Inferior parietal cortex (tissue), 1 donor: ENCODE data around the gene CCDC92.
"Not testable (repeated sequence)": the region's sequence is repeated elsewhere in the genome, so short reads cannot be mapped to it uniquely, and the experiment has no call there.

ENCODE experiments used
- DNase-seq: peaks from one replicate; pipeline ENCODE4 v3.0.0-alpha.2; 2016; ENCODE audit errors: extremely low spot score

Gene CCDC92

DNA sequence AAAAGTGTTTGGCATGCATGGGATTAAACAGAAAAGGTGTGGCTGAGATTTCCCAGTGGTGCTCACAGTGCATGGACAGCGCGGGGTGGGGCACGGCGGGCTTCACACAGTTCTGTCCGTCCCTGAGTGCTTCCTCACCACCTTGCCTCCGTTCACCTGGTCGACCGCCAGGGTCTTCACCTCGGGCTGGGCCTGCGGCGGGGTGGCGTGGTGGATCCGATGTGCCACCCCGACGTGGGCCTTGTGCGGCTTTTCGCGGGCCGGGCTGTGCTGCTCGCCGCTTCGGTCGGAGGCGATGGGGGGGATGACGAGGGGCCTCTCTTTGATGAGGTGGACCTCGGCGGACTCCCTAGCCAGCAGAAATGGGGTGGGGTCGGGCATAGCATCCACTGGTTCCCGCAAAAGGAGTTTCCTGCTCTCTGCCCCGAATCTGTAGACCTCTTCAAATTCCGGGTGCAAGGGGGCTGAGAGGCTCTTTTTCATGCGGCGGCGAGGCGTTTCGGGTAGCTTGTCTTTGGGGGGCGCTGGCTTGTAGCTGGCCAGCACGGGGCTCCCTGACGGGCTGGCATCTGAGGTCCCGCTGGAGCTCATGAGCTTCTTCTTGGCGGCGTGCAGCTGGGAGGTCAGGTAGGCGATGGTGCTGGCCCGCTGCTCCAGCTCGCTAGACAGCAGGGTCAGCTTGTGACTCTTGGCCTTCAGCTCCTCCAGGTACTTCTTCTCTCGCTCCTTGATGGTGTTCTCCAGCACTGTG is 35.5 kb downstream of the CCDC92 start:
- no peak for DNase-seq

DNA sequence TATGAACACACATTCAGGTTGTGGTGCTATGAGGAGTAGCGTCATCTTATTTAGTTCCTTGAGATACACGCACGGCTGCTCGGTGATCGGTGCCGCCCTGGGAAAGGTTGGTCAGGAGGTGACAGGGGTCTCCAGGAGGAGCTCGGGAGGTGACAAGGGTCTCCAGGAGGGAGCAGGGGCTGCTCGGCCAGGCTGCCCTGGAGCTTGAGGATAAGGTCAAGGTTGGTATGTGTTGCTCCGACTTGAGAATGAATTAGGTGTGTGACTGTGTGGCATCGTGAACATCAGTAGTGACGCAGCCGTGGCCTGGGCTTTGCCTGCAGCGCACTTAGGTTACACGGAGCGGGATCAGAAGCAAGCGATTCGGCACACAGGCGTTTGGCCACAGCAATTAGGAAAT is 36.2 kb downstream of the CCDC92 start:
- DNase-seq, result no peak

DNA sequence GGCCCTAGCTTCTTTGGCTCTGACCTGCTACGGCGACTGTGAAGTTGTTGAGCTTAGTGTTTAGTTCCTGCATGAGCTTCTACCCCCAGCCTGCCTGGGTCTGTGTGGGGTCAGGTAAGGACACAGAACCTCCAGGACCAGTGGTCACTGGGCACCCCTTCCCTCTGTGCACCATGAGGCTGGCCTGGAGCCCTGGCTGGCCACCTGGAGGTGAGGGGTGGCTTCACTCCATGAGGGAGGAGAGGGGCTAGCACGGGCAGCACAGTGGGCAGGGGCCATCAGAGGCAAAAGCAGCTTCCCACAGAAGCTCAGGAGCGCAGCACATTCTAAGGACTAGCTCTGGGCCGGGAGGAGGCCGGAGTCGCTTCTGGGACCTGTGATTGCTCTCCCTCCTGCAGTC is 36.7 kb downstream of the CCDC92 start:
- DNase-seq, result no peak

- no peak for DNase-seq
Observed at GRCh38 chr12:123934829-123935228, 37.8 kb downstream of the CCDC92 start.

DNA sequence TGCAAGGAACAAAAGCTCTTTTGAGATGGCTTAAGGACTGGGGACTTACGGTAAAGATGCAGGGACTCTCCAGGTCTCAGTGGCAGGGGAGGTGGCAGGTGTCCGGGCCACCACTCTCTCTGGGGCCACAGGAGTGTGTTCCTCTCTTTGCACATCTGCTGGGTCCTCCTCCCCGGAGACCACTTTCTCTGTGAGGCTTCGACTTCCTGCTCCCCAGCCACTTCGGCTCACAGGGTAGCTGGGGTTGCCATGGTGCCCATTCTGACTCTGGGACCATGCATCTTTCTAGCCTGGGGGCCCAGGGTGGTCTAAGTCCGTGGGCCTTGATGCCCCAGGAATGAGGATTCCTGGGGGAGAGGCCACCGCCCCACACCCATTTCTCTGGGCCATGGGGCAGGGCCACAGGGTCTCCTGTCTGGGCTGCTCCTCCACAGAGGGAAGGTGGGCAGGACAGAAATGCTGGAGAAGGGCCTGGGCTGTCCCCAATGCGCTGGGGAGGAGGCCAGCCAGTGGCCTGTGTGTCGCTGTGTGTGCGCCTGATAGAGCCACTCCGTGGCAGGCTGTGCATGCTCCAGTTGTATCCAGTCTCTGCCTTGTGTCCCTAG is 38.5 kb downstream of the CCDC92 start:
- DNase-seq, result no peak

GRCh38 chr12:123933214-123933613 is 39.4 kb downstream of the CCDC92 start:
- no peak for DNase-seq

- no peak for DNase-seq
Observed at GRCh38 chr12:123931686-123932321, 40.8 kb downstream of the CCDC92 start.

- DNase-seq, result no peak
Observed at GRCh38 chr12:123929946-123930583, 42.6 kb downstream of the CCDC92 start.

- DNase-seq, result no peak
Observed at GRCh38 chr12:123928897-123929296, 43.7 kb downstream of the CCDC92 start.

GRCh38 chr12:123928274-123928865 is 44.3 kb downstream of the CCDC92 start:
- DNase-seq, result no peak

DNA sequence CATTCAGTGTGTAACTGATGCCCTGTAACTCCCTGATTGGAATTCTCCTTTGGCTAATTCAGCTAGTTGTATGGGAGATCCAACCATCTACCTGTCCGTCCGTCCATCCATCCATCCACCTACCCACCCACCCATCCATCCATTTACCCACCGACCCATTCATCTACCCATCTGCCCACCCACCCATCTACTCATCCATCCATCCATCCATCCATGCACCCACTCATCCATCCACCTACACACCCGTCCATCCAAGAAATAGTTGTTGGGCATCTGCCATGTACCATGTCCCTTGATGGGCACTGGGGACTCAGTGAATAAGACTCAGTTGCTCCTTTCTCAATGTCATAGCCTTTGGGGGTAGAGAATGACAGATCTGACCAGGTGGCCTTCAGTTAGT is 48.1 kb downstream of the CCDC92 start:
- DNase-seq, result no peak

DNA sequence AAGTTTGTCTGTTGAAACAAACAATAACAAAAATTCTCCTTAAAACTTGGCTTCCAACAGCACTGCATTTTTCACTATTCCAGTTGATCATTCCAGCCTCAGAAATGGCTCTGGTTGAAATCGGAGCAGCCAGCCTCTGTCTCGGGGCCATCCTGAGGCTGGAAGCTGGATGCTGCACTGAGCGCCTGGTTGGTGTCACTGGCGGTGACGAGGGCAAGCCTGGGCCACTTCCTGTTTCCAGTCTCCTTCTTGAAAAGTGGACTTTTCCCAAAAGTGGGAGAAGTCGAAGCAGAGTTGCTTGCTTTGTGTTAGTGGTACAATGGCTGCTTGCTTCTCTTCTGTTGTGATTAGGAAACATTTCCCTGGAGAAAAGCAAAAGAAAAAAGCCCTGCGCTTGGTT is 48.7 kb downstream of the CCDC92 start:
- no peak for DNase-seq

DNA sequence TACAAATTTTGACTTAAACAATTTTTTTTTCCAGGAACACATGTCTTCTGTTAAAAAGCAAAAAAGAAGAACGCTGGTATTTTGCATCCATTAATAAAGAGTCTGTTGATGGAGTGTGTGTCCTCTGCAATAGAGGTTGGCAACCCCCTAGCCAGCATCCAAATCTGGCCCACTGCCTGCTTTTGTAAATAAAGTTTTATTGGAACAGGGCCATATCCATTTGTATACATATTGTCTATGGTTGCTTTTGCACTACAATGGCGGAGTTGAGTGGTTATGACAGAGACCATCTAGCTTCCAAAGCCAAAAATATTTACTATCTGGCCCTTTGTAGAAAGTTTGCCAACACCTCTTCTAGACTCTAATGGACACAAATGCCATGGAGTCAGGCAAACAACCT is 49.6 kb downstream of the CCDC92 start:
- DNase-seq, result no peak

DNA sequence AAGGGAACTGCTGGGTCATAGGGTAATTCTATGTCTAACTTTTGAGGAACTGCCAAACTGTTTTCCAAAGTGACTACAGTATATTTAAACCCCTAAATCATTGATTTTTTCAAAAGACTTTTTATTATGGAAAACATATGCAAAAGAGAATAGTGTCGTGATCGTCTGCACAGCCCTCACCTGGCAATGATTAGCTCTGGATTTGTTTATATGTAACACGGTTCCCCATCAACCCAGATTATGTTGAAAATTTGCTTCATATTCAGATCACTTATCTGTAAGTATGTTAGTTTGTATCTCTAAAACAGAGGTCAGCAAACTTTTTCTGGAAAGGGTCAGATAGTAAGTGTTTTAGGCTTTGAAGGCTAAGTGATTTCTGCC is 52.7 kb downstream of the CCDC92 start:
- DNase-seq, result no peak

GRCh38 chr12:123917337-123917850 is 55.2 kb downstream of the CCDC92 start:
- no peak for DNase-seq

- DNase-seq, result no peak
Observed at GRCh38 chr12:123916729-123917128, 55.9 kb downstream of the CCDC92 start.

GRCh38 chr12:123914726-123915333 is 57.8 kb downstream of the CCDC92 start:
- DNase-seq, result no peak

DNA sequence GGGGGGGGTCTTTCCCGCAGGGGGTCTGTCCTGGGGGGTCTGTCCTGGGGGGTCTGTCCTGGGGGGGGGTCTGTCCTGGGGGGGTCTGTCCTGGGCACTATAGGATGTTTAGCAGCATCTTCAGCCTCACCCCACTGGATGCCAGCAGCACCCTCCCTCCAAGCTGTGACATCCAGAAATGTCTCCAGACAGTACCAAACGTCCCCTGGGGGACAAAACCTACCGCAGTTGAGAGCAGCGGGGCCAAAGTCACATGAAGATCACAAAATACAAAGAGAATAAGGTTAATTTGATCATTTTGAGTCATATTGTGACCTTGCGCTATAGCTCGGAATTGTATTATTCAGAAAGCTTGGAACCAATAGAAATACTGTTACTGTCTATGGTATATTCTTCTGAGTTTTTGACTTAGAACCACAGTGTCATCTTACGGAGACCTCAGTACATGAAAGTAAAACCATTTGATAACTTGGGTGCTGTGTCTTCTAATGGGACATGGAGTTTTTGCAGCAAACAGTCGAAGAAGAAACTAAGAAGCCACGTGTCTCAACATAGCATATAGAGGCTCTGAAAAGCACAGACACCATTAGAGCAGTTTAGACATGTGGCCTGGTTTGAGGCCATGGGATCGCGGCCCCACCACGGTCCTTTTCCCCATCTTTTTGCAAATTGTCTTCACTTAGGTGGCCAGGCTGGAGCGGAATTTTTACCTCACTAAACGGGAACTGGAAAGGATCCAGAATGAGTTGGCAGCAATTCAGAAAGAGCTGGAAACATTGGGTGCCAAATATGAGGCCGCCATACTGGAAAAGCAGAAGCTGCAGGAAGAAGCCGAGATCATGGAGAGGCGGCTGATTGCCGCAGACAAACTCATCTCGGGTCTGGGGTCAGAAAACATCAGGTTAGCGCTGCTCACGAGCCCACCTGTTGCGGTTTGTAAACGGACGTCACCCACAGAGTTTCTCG is 59.9 kb downstream of the CCDC92 start:
- DNase-seq, result no peak

DNA sequence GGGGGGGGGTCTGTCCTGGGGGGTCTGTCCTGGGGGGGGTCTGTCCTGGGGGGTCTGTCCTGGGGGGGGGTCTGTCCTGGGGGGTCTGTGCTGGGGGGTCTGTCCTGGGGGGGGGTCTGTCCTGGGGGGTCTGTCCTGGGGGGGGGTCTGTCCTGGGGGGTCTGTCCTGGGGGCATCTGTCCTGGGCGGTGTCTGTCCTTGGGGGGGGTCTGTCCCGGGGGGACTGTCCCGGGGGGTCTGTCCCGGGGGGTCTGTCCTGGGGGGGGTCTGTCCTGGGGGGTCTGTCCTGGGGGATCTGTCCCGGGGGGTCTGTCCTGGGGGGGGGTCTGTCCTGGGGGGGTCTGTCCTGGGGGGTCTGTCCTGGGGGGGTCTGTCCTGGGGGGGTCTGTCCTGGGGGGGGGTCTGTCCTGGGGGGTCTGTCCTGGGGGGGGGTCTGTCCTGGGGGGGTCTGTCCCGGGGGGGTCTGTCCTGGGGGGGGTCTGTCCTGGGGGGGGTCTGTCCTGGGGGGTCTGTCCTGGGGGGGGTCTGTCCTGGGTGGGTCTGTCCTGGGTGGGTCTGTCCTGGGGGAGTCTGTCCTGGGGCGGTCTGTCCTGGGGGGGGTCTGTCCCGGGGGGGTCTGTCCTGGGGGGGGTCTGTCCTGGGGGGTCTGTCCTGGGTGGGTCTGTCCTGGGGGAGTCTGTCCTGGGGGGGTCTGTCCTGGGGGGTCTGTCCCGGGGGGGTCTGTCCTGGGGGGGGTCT is 60.8 kb downstream of the CCDC92 start:
- DNase-seq, result not testable (repeated sequence)

- DNase-seq, result no peak
Observed at GRCh38 chr12:123910761-123911193, 61.9 kb downstream of the CCDC92 start.
